ENCODE data around the gene ABHD10. TPM values are rescaled to one million over a fixed set of nuclear protein-coding genes. Genes with fewer than 3 reads are reported as not detected.

The ABHD10 gene
- total RNA-seq, 1 donor from 2014 or later: 51.7 TPM

GRCh38 chr3:111989061-111989678 lies 10.3 kb downstream of the ABHD10 start:
- DNase-seq (ENCODE audit: missing footprints): no peak
- ATAC-seq: peak; percentile 67
- intact Hi-C loops (cut with DNase I): loop anchor here (1.0 to 2.0 kb wide), 2 partner anchors 24 to 54 kb away; no protein-coding TSS in a partner anchor

- DNase-seq (ENCODE audit: missing footprints) (no peak), ATAC-seq (no peak)
- intact Hi-C loops (cut with DNase I): no loop called here
Observed at GRCh38 chr3:111993038-111993437, 14.2 kb downstream of the ABHD10 start.

GRCh38 chr3:111998636-111999483 lies 20.0 kb downstream of the ABHD10 start, which contains the start of gene TAGLN3:
Gene TAGLN3 (plus strand): TSS chr3:111998922. CDS start chr3:111999423, 501 bp downstream.
- intact Hi-C loops (cut with DNase I): no loop called here
- DNase-seq (ENCODE audit: missing footprints) (no peak), ATAC-seq (peak; percentile 53)

- intact Hi-C loops (cut with DNase I): no loop called here
- ATAC-seq: no peak
- DNase-seq (ENCODE audit: missing footprints): no peak
Observed at GRCh38 chr3:111999484-112000324, 20.9 kb downstream of the ABHD10 start.

GRCh38 chr3:112000367-112000771 lies 21.5 kb downstream of the ABHD10 start:
- intact Hi-C loops (cut with DNase I): no loop called here
- ATAC-seq (no peak), DNase-seq (ENCODE audit: missing footprints) (no peak)

GRCh38 chr3:112000966-112001365 lies 22.1 kb downstream of the ABHD10 start:
- DNase-seq (ENCODE audit: missing footprints): no peak
- intact Hi-C loops (cut with DNase I): no loop called here
- ATAC-seq: no peak

- intact Hi-C loops (cut with DNase I): no loop called here
- DNase-seq (ENCODE audit: missing footprints): no peak
Observed at GRCh38 chr3:112001526-112001925, 22.7 kb downstream of the ABHD10 start.

GRCh38 chr3:112002096-112002971 lies 23.5 kb downstream of the ABHD10 start:
- intact Hi-C loops (cut with DNase I): no loop called here
- no peak for ATAC-seq
- DNase-seq (ENCODE audit: missing footprints): no peak

More at GRCh38 chr3:112001526-112001925, 22.7 kb downstream of the ABHD10 start:
- no peak for ATAC-seq

- ATAC-seq (no peak), DNase-seq (ENCODE audit: missing footprints) (no peak)
- intact Hi-C loops (cut with DNase I): no loop called here
Observed at GRCh38 chr3:112003321-112004080, 24.7 kb downstream of the ABHD10 start.

GRCh38 chr3:112004187-112004586 lies 25.4 kb downstream of the ABHD10 start:
- DNase-seq (ENCODE audit: missing footprints): no peak
- intact Hi-C loops (cut with DNase I): no loop called here
- ATAC-seq: no peak

GRCh38 chr3:112004669-112005068 lies 25.8 kb downstream of the ABHD10 start:
- no peak for DNase-seq (ENCODE audit: missing footprints)
- no peak for ATAC-seq
- intact Hi-C loops (cut with DNase I): no loop called here

GRCh38 chr3:112005091-112005672 lies 26.4 kb downstream of the ABHD10 start:
- intact Hi-C loops (cut with DNase I): no loop called here
- ATAC-seq: no peak

GRCh38 chr3:112007633-112008032 lies 28.8 kb downstream of the ABHD10 start:
- intact Hi-C loops (cut with DNase I): no loop called here
- peak; percentile 37 for ATAC-seq

More at GRCh38 chr3:112005091-112005672, 26.4 kb downstream of the ABHD10 start:
- no peak for DNase-seq (ENCODE audit: missing footprints)

GRCh38 chr3:112009670-112010069 lies 30.8 kb downstream of the ABHD10 start:
- intact Hi-C loops (cut with DNase I): loop anchor here (5.0 kb wide), 1 partner anchor 37 kb away; no protein-coding TSS in a partner anchor
- ATAC-seq: no peak
- DNase-seq (ENCODE audit: missing footprints): no peak

More at GRCh38 chr3:112007633-112008032, 28.8 kb downstream of the ABHD10 start:
- no peak for DNase-seq (ENCODE audit: missing footprints)

- intact Hi-C loops (cut with DNase I): loop anchor here (5.0 kb wide), 1 partner anchor 38 kb away; no protein-coding TSS in a partner anchor
- DNase-seq (ENCODE audit: missing footprints): no peak
- no peak for ATAC-seq
Observed at GRCh38 chr3:112010636-112011035, 31.8 kb downstream of the ABHD10 start.

- intact Hi-C loops (cut with DNase I): loop anchor here (5.0 kb wide), 1 partner anchor 39 kb away; no protein-coding TSS in a partner anchor
- DNase-seq (ENCODE audit: missing footprints): no peak
- no peak for ATAC-seq
Observed at GRCh38 chr3:112011376-112011940, 32.6 kb downstream of the ABHD10 start.
